ENCODE data around the gene LDHD. TPM values are rescaled to one million over a fixed set of nuclear protein-coding genes. Genes with fewer than 3 reads are reported as not detected.

Gene LDHD
- total and polyA plus RNA-seq, 9 of the 15 experiments (the other 6 are each of a cell fraction or from before 2014, with no cell fraction given): 0.19 to 0.86 (median 0.54) TPM; not detected in 3

GRCh38 chr16:75110637-75111513, 5.7 kb downstream of the LDHD start (continued):
- TF ChIP-seq HDAC8 (tag; IDR thresholded peaks at IDR 0.05): no peak
- no peak for TF ChIP-seq CUX1 (CRISPR knock-in tag; IDR thresholded peaks at IDR 0.05)
- TF ChIP-seq KLF1 (tag; IDR thresholded peaks at IDR 0.05): peak; percentile 88
- TF ChIP-seq ZNF695 (CRISPR knock-in tag; IDR thresholded peaks at IDR 0.05): no peak
- no peak for TF ChIP-seq ARHGAP35 (IDR thresholded peaks at IDR 0.05; ENCODE audit: partially characterized antibody)
- 0 out of 2 replicates have a peak, but pooled peaks have one; percentile 27 for TF ChIP-seq PHF21A (IDR thresholded peaks at IDR 0.05; ENCODE audit: borderline replicate concordance, low read depth)
- TF ChIP-seq NCOA1 (IDR thresholded peaks at IDR 0.05; ENCODE audit: low read depth): peak; percentile 59; the same call in 1 of the 2 replicates
- no peak for TF ChIP-seq THAP7 (CRISPR knock-in tag; IDR thresholded peaks at IDR 0.05)
- peak; percentile 98 for TF ChIP-seq TFAP4 (CRISPR knock-in tag; IDR thresholded peaks at IDR 0.05; ENCODE audit: borderline replicate concordance)
- TF ChIP-seq CBX1 (IDR thresholded peaks at IDR 0.05; ENCODE audit: low read depth): no peak
- TF ChIP-seq POLR2AphosphoS5 (IDR thresholded peaks at IDR 0.05; ENCODE audit: control insufficient read depth, insufficient read depth, low read depth, low read length): no peak
- TF ChIP-seq GTF2E2 (tag; IDR thresholded peaks at IDR 0.05): no peak
- no peak for TF ChIP-seq NR0B1 (IDR thresholded peaks at IDR 0.05; ENCODE audit: partially characterized antibody)
- TF ChIP-seq HIVEP1 (CRISPR knock-in tag; IDR thresholded peaks at IDR 0.05): no peak
- no peak for TF ChIP-seq POU5F1 (IDR thresholded peaks at IDR 0.05; ENCODE audit: borderline replicate concordance, low read depth, low read length, partially characterized antibody)
- TF ChIP-seq SMAD3 (CRISPR knock-in tag; conservative IDR thresholded peaks at IDR 0.05): no peak
- peak; percentile 92 for TF ChIP-seq MAX (CRISPR knock-in tag; IDR thresholded peaks at IDR 0.05)
- TF ChIP-seq EGR1 (conservative IDR thresholded peaks at IDR 0.05): peak; percentile 65
